HCEC 1CT (cell line): ENCODE data around the gene TAOK3.
A peak's percentile ranks its signal among the peaks of the same experiment; 100 is the strongest.
"Not testable (repeated sequence)": the region's sequence is repeated elsewhere in the genome, so short reads cannot be mapped to it uniquely, and the experiment has no call there.

Source experiments
- DNase-seq: peaks from one replicate; pipeline ENCODE4 v3.0.0-alpha.2; 2017

Gene TAOK3

GRCh38 chr12:118288174-118288573 is 84.5 kb downstream of the TAOK3 start:
- no peak for DNase-seq

GRCh38 chr12:118287728-118288127 is 85.0 kb downstream of the TAOK3 start:
- DNase-seq: no peak

DNA sequence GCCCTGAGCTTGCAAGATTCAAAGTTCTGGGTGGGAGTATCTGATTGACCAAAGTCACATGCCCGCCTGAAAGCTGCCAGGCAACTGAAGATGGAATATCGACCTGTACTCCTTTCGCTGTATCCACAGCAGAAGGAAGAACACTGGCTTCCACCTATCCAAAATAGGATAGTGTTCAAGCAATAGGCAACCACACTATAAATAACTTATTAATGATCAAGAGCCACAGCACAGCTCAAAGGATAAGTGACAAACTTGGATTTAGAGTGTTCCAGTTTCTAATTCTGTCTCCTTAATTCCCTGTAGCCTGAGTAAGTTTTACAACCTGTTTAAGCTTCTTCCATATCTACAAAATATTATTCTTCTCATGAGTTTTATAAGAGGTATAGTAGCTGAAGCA is 89.9 kb downstream of the TAOK3 start:
- no peak for DNase-seq

GRCh38 chr12:118278288-118278687 is 94.4 kb downstream of the TAOK3 start:
- DNase-seq: not testable (repeated sequence)

GRCh38 chr12:118274066-118274465 is 98.6 kb downstream of the TAOK3 start:
- DNase-seq: no peak

DNA sequence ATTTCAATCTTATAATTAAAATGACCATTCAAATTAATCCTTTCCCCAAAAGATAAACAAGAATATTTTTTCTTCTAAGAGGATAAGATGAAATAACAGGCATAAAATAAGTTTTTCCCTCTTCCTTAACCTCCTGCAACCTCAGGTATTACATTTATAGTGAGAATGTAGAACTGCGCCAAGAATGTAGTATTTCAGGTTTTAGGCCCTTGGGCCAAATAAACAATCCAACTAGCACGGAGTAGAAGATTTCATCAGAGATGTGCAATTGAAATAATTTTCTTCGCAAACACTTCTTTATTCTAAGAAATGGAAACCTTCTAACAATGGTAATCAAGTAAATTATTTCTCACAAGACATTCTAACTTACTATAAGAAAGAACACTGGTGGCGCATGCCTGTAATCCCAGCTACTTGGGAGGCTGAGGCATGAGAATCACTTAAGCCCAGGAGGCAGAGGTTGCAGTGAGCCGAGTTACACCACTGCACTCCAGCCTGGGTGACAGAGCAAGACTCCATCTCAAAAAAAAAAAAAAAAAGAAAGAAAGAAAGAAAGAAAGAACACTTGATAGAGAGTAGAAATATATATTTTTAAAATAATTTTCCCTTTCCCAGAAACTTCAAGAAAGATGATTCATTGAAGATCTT is 100.8 kb downstream of the TAOK3 start:
- no peak for DNase-seq

DNA sequence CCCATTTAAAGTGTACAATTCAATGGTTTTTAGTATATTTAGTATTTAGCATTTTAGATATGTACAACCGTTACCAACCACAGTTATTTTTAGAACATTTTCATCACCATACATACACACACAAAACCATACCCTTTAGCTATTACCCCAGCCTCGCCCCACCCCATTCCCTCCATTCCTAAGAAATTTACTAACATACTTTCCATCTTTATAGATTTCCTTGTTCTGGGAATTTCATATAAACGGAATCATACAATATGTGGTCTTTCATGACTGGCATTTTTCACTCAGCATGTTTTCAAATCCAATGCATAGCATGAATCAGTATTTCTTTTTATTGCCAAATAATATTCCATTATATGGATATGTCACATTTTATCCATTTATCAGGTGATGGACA is 101.5 kb downstream of the TAOK3 start:
- DNase-seq: no peak

GRCh38 chr12:118269806-118270205 is 102.9 kb downstream of the TAOK3 start:
- DNase-seq: no peak

- DNase-seq: no peak
These were observed 113.6 kb downstream of the TAOK3 start for GRCh38 chr12:118259079-118259478.

DNA sequence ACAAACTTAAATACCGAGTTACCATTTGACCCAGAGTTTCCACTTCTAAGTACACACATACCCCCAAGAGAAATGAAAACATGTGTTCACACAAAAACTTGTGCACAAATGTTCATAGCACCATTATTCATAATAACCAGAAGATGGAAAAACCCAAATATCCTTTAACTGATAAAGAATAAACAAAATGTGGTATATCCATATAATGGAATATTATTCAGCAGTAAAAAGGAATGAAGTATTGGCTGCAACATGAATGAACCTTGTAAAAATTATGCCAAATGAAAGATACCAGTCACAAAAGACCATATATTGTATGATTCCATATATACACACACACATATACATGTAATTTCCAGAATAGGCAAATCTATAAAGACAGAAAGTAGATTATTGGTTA is 116.4 kb downstream of the TAOK3 start:
- no peak for DNase-seq

DNA sequence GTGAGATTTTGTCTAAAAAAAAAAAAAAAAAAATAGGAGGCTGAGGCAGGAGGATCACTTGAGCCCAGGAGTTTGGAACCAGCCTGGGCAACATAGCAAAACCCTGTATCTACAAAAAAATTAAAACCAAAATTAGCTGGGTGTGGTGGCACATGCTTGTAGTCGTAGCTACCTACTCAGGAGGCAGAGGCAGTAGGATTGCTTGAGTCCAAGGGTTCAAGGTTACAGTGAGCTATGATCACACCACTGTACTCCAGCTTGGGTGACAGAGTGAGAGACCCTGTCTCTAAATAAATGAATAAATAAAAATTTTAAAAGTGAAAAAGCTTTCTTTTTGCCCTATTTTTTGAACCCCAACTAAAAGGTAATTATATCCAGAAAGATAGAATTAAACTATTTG is 123.2 kb downstream of the TAOK3 start:
- no peak for DNase-seq

DNA sequence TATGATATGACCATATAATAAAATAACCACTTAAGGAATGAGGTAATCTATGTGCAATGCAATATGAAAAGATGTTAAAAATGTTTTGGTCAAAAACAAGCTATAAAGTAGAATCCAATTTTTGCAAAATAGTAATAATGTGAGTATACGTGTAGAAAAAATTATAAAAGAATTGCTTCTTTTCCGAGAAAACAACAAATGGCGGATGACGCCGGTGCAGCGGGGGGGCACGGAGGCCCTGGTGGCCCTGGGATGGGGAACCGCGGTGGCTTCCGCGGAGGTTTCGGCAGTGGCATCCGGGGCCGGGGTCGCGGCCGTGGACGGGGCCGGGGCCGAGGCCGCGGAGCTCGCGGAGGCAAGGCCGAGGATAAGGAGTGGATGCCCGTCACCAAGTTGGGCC is 126.8 kb downstream of the TAOK3 start:
- not testable (repeated sequence) for DNase-seq

GRCh38 chr12:118238888-118239287 is 133.8 kb downstream of the TAOK3 start:
- DNase-seq: no peak

DNA sequence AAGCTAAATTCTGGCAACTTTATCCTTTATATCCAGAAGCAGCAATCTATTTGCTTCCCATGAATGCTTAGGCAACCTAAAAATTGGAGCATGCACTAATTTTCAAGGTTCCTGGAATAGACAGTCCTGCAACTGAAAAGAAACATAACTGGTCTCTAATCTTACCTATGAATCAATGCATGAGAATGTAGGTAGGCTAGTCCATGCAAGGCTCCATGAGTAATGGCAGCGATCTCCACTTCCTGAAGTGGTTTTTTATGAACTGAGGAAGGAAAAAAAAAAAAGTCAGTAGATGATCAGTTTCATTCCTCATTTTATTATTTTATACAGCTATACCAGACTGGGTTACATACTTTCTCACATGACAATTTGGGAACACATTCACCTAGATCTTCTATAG is 134.8 kb downstream of the TAOK3 start:
- peak; percentile 52 for DNase-seq

GRCh38 chr12:118237052-118237665 is 135.5 kb downstream of the TAOK3 start:
- DNase-seq: no peak

DNA sequence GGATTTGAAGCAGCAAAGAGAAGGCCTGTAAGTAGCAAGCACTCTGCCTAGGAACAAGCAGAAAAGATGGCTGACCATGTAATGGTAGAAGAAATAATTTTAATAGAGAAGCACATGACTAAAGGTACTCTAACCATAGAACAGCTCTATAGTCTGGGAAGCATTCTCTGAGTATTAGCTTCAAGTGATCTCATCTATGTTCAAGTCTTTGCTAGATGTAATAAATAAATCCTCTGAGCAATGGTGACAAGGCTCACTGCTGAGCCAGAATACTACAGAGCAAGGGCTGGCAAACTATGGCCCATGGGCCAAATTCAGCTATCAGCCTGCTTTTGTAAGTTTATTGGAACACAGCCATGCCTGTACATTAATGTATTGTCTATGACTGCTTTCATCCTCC is 152.0 kb downstream of the TAOK3 start:
- no peak for DNase-seq

DNA sequence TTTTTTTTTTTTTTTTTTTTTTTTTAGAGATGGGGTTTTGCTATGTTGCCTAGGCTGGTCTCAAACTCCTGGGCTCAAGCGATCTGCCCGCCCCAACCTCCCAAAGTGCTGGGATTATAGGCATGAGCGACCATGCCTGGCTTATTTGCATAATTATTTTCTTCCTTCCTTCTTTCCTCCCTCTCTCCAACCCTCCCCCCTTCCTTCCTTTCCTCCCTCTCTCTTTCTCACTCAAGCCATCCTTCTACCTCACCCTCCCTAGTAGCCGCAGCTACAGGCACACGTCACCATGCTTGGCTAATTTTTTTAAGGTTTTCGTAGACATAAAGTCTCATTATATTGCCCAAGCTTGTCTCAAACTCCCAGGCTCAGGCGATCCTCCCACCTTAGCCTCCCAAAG is 152.9 kb downstream of the TAOK3 start:
- DNase-seq: no peak

DNA sequence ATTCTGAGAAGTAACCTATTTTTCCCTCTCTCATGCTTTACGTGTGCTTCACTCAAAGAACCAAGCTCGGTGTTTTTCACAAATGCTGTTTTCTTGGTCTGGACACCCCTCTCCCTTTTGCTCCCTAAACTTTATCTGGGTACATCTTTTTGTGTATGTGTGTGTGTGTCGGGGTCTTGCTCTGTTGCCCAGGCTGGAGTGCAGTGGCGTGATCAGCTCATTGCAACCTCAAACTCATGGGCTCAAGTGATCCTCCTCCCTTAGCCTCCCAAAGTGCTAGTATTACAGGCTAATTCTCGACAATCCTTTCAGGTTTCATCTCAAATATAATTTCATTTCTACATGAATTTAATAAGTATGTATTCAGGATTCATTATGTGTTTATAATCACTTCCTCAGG is 153.6 kb downstream of the TAOK3 start:
- no peak for DNase-seq

- no peak for DNase-seq
These were observed 159.3 kb downstream of the TAOK3 start for GRCh38 chr12:118213452-118213851.

- DNase-seq: no peak
These were observed 160.1 kb downstream of the TAOK3 start for GRCh38 chr12:118212606-118213005.

DNA sequence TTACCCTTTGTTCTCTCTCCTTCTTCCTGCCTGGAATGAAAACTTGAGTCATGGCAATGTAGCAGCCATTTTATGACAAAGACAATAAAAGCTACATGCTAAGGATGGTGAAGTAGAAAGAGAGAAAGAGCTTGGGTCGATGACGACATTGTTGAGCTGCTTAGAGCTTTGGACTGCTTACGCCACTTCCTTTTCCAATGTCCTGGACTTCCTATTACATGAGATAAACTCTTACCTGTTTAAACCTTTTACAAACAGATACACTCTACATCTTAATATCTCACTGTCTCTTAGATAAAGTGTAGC is 166.6 kb downstream of the TAOK3 start:
- DNase-seq: no peak

GRCh38 chr12:118193958-118194357 is 178.7 kb downstream of the TAOK3 start:
- no peak for DNase-seq

GRCh38 chr12:118193477-118193876 is 179.2 kb downstream of the TAOK3 start:
- no peak for DNase-seq

DNA sequence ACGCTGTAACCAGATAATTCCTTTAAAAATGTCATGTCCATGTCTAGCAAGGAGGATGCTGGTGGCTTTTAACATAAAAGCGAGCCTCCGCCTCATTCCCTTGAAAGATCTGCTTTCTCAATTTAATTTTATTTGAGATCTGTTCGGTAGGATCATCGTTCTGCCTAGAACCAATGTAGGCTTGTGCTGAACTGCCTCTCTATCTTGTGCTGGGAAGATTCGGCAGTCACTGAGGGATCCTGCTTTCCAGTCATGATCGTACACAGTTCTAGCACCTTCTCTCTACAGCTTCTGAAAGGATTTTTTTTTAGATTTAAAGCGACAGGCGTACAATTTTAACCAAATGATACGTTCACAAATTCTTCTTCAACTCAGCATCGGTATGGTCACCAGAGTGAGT is 182.4 kb downstream of the TAOK3 start:
- peak; percentile 33 for DNase-seq

GRCh38 chr12:118189741-118190191 is 182.9 kb downstream of the TAOK3 start:
- DNase-seq: peak; percentile 61
